HG03342 (cell line): ENCODE data around the gene ILRUN.
A peak's percentile ranks its signal among the peaks of the same experiment; 100 is the strongest.
"Not testable (repeated sequence)": the region's sequence is repeated elsewhere in the genome, so short reads cannot be mapped to it uniquely, and the experiment has no call there.

Experiments used
- ATAC-seq: cut with Tn5 transposase; IDR thresholded peaks from one replicate; pipeline ENCODE4 v1.9.1; 2021; ENCODE audit warnings: mild to moderate bottlenecking, moderate library complexity; ENCODE audit not compliant: unreplicated experiment

ILRUN gene

DNA sequence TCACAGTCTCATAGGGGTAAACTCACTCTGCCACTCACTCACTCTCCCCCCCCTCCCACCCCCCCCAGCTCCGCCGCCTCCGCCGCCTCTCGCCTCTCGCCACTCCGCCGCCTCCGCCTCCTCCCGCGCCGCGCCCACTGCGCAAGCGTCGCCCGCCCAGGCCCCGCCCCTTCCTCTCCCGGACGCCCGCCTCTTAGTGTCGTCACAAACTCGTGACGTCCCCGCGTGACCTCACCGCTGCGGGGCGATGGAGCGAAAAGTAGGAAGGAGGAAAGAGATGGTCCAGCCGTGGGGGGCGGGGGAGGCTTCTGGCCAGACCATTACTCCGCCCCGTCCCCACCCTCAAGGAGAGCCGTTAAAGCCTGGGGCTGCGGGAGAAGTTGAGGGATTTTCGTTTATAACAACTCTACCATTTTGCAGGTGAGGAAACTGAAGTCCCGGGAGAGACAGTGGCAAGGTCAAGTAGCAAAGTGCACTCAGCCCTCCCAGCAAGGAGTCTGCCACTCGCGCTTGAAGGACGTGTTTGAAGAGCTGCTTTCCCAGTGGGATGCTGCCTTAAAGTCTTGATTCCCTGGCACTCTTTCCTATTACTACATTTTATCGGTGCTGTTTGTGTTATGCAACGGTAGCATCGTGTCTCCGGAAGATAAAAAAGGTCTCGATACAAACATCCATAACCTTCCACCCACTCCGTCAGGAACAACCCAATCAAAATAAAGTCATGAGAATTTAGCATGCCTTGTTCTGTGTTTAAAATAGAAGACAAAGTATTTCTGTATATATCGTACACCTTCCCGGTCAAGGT is at the start of gene ILRUN:
Gene ILRUN, minus strand, starts transcription at position 29 of the 805 bp plus-strand sequence. CDS start 164 bp downstream, outside the sequence.
- peak; percentile 74 for ATAC-seq

GRCh38 chr6:34745277-34746103 is 48.9 kb upstream of the ILRUN start:
- ATAC-seq, result no peak

GRCh38 chr6:34744294-34744647 is 47.7 kb upstream of the ILRUN start:
- ATAC-seq, result not testable (repeated sequence)

- no peak for ATAC-seq
These were observed 47.2 kb upstream of the ILRUN start for GRCh38 chr6:34743625-34744293.

DNA sequence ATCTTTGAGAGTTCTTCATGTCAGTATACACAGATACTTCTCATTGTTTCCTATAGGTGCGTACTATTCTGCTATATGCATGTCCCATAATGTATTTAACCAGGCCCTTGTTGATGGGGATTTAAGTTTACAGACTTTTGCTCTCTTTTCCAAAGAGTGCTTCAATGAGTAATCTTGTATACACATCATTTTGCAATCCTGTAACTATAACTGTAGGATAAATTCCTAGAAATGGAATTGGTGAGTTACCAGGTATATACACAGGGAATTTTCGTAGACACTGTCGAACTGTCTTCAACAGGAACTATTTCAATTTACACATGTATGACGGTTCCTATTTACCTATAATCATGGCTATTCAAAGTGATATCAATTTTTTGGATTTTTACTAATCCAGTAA is 45.5 kb upstream of the ILRUN start:
- ATAC-seq, result no peak

DNA sequence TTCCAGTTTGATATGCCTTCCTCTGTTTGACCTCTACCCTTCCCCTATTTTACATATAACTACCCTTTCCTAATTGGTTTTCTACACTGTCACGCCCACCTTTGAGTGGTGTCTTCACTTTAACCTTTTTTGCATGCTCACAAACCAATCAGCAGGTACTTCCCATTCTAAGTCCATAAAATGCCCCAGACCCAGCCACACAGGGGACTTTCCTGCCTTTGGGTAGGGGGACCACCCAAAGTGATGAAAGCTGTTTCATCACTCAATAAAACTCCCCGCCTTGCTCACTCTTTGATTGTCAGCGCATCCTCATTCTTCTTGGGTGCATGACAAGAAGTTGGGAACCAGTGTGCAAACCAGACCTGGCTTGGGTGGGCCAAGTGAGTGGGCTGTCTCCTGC is 40.3 kb upstream of the ILRUN start:
- ATAC-seq, result no peak

- no peak for ATAC-seq
These were observed 35.0 kb upstream of the ILRUN start for GRCh38 chr6:34731393-34732060.

DNA sequence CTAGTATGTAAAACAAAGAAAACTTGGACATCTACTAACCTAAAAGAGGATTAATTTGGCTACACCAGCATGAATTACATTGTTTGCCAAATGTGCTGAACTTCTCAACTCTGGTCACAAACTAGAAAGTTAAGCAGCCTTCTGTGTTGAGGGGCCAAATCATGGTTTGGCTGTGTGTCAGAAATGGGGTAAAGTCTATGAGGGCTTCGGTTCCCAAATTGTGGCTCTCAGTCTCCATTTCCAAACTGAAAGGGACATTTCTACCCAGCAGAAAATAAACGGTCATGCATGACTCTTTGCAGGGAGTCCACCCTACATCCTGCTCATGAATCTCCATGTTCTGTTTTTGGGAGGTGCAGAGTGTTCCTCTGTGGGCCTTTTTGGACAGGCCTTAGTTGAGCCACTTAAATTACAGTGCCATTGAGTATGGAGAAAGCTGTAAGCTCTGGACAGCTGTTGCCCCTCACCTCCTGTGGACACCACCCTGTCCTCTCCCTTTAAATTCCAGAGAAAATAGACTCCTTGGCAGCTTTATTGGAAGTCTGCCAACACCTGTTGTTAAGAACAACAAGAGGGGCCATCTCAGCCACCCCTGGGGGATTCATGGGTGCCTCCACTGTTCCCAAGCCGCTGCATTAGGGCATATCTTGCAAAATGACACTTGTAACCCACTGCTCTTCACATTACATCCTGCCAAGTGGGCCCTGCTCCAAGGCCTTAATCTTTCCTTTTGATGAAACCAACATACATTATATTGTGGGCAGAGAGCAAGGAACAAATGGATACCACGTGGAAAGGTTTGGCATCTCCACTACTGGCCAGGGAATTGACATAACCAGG is 33.3 kb upstream of the ILRUN start:
- ATAC-seq, result no peak

GRCh38 chr6:34726055-34726454 is 29.5 kb upstream of the ILRUN start:
- ATAC-seq, result no peak

DNA sequence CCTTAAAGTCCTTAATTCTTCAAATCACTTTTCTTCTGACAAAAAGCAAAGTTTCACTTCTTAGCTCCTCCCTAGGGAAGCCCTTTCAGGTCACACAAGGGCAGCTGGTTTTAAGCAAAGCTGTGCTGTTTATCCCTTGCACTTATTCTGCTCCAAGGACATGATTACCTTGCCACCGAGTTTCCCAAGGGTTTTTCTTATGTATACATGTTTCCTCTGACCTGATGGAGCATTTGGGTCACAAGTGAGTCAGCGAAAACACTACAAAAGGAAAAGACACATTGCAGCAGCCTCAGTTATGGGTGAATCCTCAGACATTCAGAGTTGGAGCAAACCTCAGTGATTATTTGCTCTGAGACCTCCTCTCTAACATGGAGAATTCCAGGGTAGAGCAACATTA is 26.6 kb upstream of the ILRUN start:
- no peak for ATAC-seq

GRCh38 chr6:34722451-34722850 is 25.9 kb upstream of the ILRUN start:
- ATAC-seq, result no peak

- not testable (repeated sequence) for ATAC-seq
These were observed 23.6 kb upstream of the ILRUN start for GRCh38 chr6:34720160-34720559.

- ATAC-seq, result not testable (repeated sequence)
These were observed 23.1 kb upstream of the ILRUN start for GRCh38 chr6:34719646-34720045.

GRCh38 chr6:34718976-34719375 is 22.4 kb upstream of the ILRUN start:
- no peak for ATAC-seq

DNA sequence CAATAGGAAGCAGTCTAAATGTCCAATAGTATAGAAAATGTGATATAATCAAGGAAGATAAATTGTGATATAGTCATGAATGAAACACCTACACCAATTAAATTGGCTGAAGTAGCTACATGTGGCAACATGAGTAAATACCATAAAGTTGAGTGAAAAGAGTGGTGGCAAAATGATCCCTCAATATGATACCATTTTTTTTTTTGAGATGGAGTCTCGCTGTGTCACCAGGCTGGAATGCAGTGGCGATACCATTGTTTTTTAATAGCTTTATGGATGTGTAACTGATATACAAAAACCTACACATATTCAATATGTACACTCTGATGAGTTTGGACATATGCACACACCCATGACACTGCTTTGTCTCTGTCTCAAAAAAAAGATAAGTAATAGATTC is 20.9 kb upstream of the ILRUN start:
- ATAC-seq, result no peak

GRCh38 chr6:34714663-34715062 is 18.1 kb upstream of the ILRUN start:
- ATAC-seq, result no peak

GRCh38 chr6:34712881-34713280 is 16.3 kb upstream of the ILRUN start:
- ATAC-seq, result not testable (repeated sequence)

DNA sequence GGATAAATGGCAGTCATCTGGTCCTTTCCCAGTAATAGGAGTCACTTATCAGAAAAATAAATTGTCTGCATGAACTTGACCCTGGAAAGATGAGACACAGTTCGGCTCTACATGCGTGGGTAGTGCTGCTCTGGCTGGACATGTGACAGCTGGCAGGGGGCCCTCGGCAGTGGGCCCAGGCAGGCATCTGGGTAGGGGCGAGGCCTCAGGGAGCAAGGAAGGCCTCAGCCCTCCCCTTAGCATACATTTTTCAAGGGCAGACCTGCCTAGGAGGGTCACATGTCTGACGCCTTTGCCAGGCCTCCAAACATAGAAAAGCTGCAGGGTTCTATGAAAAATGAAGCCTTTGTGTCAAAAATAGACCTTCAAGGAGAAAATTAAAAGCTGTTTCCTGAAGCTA is 12.8 kb upstream of the ILRUN start:
- no peak for ATAC-seq

GRCh38 chr6:34705241-34705640 is 8.7 kb upstream of the ILRUN start:
- ATAC-seq, result no peak

DNA sequence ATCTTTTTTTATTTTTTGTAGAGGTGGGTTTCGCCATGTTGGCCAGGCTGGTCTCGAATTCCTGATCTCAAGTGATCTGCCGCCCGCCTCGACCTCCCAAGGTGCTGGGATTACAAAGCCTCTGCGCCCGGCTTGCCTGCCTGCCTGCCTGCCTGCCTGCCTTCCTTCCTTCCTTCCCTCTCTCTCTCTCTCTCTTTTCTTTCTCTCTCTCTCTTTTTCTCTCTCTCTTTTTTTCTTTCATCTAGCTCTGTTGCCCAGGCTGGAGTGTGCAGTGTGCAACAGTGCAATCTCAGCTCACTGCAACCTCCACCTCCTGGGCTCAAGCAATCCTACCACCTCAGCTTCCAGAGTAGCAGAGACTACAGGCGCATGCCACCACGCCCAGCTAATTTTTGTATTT is 4.6 kb upstream of the ILRUN start:
- ATAC-seq, result no peak
